H1 (cell line): ENCODE measurements around the gene CLPX. TPM values are rescaled to one million over a fixed set of nuclear protein-coding genes. Genes with fewer than 3 reads are reported as not detected.

Experiments
- CTCF ChIA-PET: fragments of 300-600 bp; sonication (Branson Sonifier 250); formaldehyde crosslinking; loops from one replicate; lab custom pipeline; 2021; ENCODE audit not compliant: partially characterized antibody; lab: Charles Lee
- POLR2A ChIA-PET: fragments of 300-600 bp; sonication (Branson Sonifier 250); formaldehyde crosslinking; loops from one replicate; lab custom pipeline; 2021; ENCODE audit warnings: inconsistent platforms; ENCODE audit not compliant: partially characterized antibody; lab: Charles Lee
- DNase-seq, 2 experiments: peaks; one replicate each; pipeline versions ENCODE4 v3.0.0 to v3.0.0-alpha.2; 2010 to 2022; ENCODE audit warnings: low spot score in 2 of 2, low read depth in 1 of 2, mixed read lengths in 1 of 2
- FAIRE-seq: peaks from 2 replicates; lab custom pipeline; 2011; peaks lifted over from hg19 to GRCh38; lab: Jason Lieb, UNC
- H2AFZ ChIP-seq: 2 replicates; pipeline ENCODE4 v1.8.1; 2012; ENCODE audit warnings: low read length, inconsistent platforms
- H2AK5ac ChIP-seq: 2 replicates; pipeline ENCODE4 v1.6.1; 2013; ENCODE audit warnings: low read depth, low read length
- H2BK120ac ChIP-seq: replicated peaks from 2 replicates; pipeline ENCODE3; 2013; ENCODE audit warnings: low read depth, low read length, inconsistent platforms
- H2BK12ac ChIP-seq: 2 replicates; pipeline ENCODE4 v1.6.1; 2013; ENCODE audit warnings: low read depth, low read length
- H2BK15ac ChIP-seq: 2 replicates; pipeline ENCODE4 v1.6.1; 2013; ENCODE audit warnings: low read length
- H2BK20ac ChIP-seq: 2 replicates; pipeline ENCODE4 v1.6.1; 2013; ENCODE audit warnings: low read length
- H2BK5ac ChIP-seq: 2 replicates; pipeline ENCODE4 v1.6.1; 2013; ENCODE audit warnings: low read depth, low read length
- H3K14ac ChIP-seq: 2 replicates; pipeline ENCODE4 v1.6.1; 2013; ENCODE audit warnings: inconsistent platforms; ENCODE audit not compliant: insufficient read length
- H3K18ac ChIP-seq: 2 replicates; pipeline ENCODE4 v1.6.1; 2013; ENCODE audit warnings: low read length; ENCODE audit errors: extremely low read depth
- H3K23ac ChIP-seq: 2 replicates; pipeline ENCODE4 v1.6.1; 2013; ENCODE audit warnings: inconsistent platforms; ENCODE audit not compliant: insufficient read length
- H3K23me2 ChIP-seq: 2 replicates; pipeline ENCODE4 v1.6.1; 2013; ENCODE audit warnings: low read depth, low read length
- H3K27ac ChIP-seq: 2 replicates; pipeline ENCODE4 v1.6.1; 2011; ENCODE audit warnings: low read depth, low read length, inconsistent platforms
- H3K27me3 ChIP-seq, 4 experiments: replicated peaks in 1 of 4; 1 replicate in 1 of 4; 2 replicates in 3 of 4; pipeline versions ENCODE4 v1.6.1 to v1.8.1; 2011 to 2013; ENCODE audit warnings: low read length in 3 of 4, mild to moderate bottlenecking in 3 of 4, inconsistent platforms in 2 of 4, mixed read lengths in 2 of 4, moderate library complexity in 1 of 4; ENCODE audit not compliant: control insufficient read depth in 3 of 4, insufficient read depth in 3 of 4; ENCODE audit errors: extremely low read depth in 1 of 4
- H3K36me3 ChIP-seq, 4 experiments: 2 replicates each; pipeline versions ENCODE4 v1.6.1 to v1.8.1; 2011 to 2013; ENCODE audit warnings: mild to moderate bottlenecking in 4 of 4, low read length in 3 of 4, moderate library complexity in 2 of 4, control low read depth in 1 of 4, inconsistent platforms in 1 of 4; ENCODE audit not compliant: insufficient read depth in 4 of 4, control insufficient read depth in 2 of 4
- H3K4ac ChIP-seq: replicated peaks from 2 replicates; pipeline ENCODE3; 2013; ENCODE audit warnings: low read length, low read depth, mixed read lengths, inconsistent platforms; ENCODE audit not compliant: insufficient read length
- H3K4me1 ChIP-seq, 4 experiments: replicated peaks in 1 of 4; 1 replicate in 1 of 4; 2 replicates in 3 of 4; pipeline versions ENCODE4 v1.6.1 to v1.8.1; 2011 to 2013; ENCODE audit warnings: low read length in 3 of 4, inconsistent platforms in 2 of 4, mixed read lengths in 1 of 4; ENCODE audit not compliant: insufficient read depth in 4 of 4, control insufficient read depth in 3 of 4
- H3K4me2 ChIP-seq, 2 experiments: 2 replicates each; pipeline versions ENCODE4 v1.6.1 to v1.8.1; 2011 to 2013; ENCODE audit warnings: low read depth in 2 of 2, low read length in 2 of 2, control low read depth in 1 of 2, inconsistent platforms in 1 of 2, mild to moderate bottlenecking in 1 of 2; ENCODE audit not compliant: insufficient read depth in 1 of 2
- H3K4me3 ChIP-seq, 4 experiments: fragments of 200-600, 300-600 bp in 1 of 4; sonication (generic), shearing (Covaris generic), sonication (Bioruptor Twin) in 1 of 4; 2 replicates each; pipeline versions ENCODE4 v1.5.1 to v1.8.1; 2011 to 2016; ENCODE audit warnings: low read length in 4 of 4, low read depth in 3 of 4, control low read depth in 2 of 4, inconsistent platforms in 2 of 4, mild to moderate bottlenecking in 2 of 4, mixed read lengths in 1 of 4, moderate library complexity in 1 of 4; ENCODE audit not compliant: insufficient read depth in 2 of 4; ENCODE audit errors: extremely low read depth in 1 of 4
- H3K56ac ChIP-seq: replicated peaks from 2 replicates; pipeline ENCODE3; 2013; ENCODE audit warnings: low read depth, mild to moderate bottlenecking, mixed read lengths, low read length, inconsistent platforms; ENCODE audit not compliant: insufficient read length
- H3K79me1 ChIP-seq: 2 replicates; pipeline ENCODE4 v1.6.1; 2013; ENCODE audit warnings: low read depth, low read length, control low read depth
- H3K79me2 ChIP-seq, 2 experiments: 2 replicates each; pipeline versions ENCODE4 v1.6.1 to v1.8.1; 2012 to 2013; ENCODE audit warnings: low read length in 2 of 2, mild to moderate bottlenecking in 2 of 2, inconsistent platforms in 1 of 2; ENCODE audit not compliant: insufficient read depth in 2 of 2, control insufficient read depth in 1 of 2
- H3K9ac ChIP-seq, 4 experiments: replicated peaks in 1 of 4; 1 replicate in 1 of 4; 2 replicates in 3 of 4; pipeline versions ENCODE4 v1.6.1 to v1.8.1; 2011 to 2013; ENCODE audit warnings: low read depth in 3 of 4, low read length in 3 of 4, control low read depth in 2 of 4, mild to moderate bottlenecking in 2 of 4, moderate library complexity in 2 of 4, inconsistent platforms in 1 of 4; ENCODE audit errors: extremely low read depth in 1 of 4
- H3K9me3 ChIP-seq, 2 experiments: 2 replicates each; pipeline versions ENCODE4 v1.6.1 to v1.8.1; 2012 to 2013; ENCODE audit warnings: mild to moderate bottlenecking in 2 of 2, moderate library complexity in 2 of 2, control low read depth in 1 of 2, inconsistent platforms in 1 of 2, low read depth in 1 of 2, low read length in 1 of 2, mixed read lengths in 1 of 2; ENCODE audit not compliant: insufficient read depth in 2 of 2
- H4K20me1 ChIP-seq, 2 experiments: replicated peaks in 1 of 2; 2 replicates each; pipeline versions ENCODE3 to v1.8.1; 2011 to 2013; ENCODE audit warnings: inconsistent platforms in 2 of 2, low read length in 2 of 2, mild to moderate bottlenecking in 1 of 2; ENCODE audit not compliant: insufficient read depth in 2 of 2, control insufficient read depth in 1 of 2
- H4K5ac ChIP-seq: 2 replicates; pipeline ENCODE4 v1.6.1; 2013; ENCODE audit warnings: low read length, low read depth, mixed read lengths, inconsistent platforms; ENCODE audit not compliant: insufficient read length
- H4K8ac ChIP-seq: 2 replicates; pipeline ENCODE4 v1.8.0; 2013; ENCODE audit warnings: mild to moderate bottlenecking, moderate library complexity, low read length, inconsistent platforms; ENCODE audit not compliant: insufficient read depth; ENCODE audit errors: extremely low read depth
- H4K91ac ChIP-seq: replicated peaks from 2 replicates; pipeline ENCODE3; 2013; ENCODE audit warnings: low read length, mixed read lengths, inconsistent platforms; ENCODE audit not compliant: insufficient read length
- CREB1 ChIP-seq: IDR thresholded peaks from 2 replicates; pipeline ENCODE4 v1.6.1; 2012; ENCODE audit warnings: inconsistent platforms
- SUZ12 ChIP-seq: fragments of 200-600 bp; sonication (generic); IDR thresholded peaks from 2 replicates; pipeline ENCODE4 v1.6.1; 2012; ENCODE audit warnings: mild to moderate bottlenecking, inconsistent platforms, low read length, moderate library complexity, mixed read lengths
- WGBS, 2 experiments: shearing (Covaris generic) in 1 of 2; methylation state at CpG; one replicate each; pipeline versions ENCODE4 v1.1.6 to v1.1.7; 2013 to 2015; ENCODE audit warnings: low lambda C conversion rate in 2 of 2, mixed read lengths in 2 of 2, inconsistent platforms in 1 of 2, low coverage in 1 of 2, missing lambda C conversion rate in 1 of 2; ENCODE audit not compliant: insufficient replicate concordance in 2 of 2, insufficient coverage in 1 of 2, insufficient read length in 1 of 2; ENCODE audit errors: extremely low coverage in 1 of 2, missing lambda C conversion rate in 1 of 2; 5-methylcytosine and 5-hydroxymethylcytosine counted together
- polyA plus RNA-seq, 7 experiments: library from polyadenylated mRNA; depleted of rRNA in 3 of 7; stranded (reverse) in 5 of 7; unstranded in 2 of 7; fragments of >200 nt in 5 of 7; fragments of 200-250 nt in 2 of 7; gene quantifications; 1 replicate in 5 of 7; 2 replicates in 1 of 7; 4 replicates in 1 of 7; pipeline versions ENCODE4 v1.2.1 to v1.2.3, GENCODE V29; 2011 to 2013; ENCODE audit warnings: missing spikeins in 2 of 7, mixed read lengths in 2 of 7
- total RNA-seq: library from RNA; stranded (reverse); fragmentation: NEBNext Ultra II Directional; extraction: Animal tissue kit (Norgen Biotek cat#: 25700); gene quantifications from 2 replicates; pipeline ENCODE4 v1.2.1, GENCODE V29; 2021

Gene CLPX
- total and polyA plus RNA-seq, 2 of the 8 experiments (the other 6 are each of a cell fraction or from before 2014, with no cell fraction given), result 10.5 to 53.6 TPM

DNA sequence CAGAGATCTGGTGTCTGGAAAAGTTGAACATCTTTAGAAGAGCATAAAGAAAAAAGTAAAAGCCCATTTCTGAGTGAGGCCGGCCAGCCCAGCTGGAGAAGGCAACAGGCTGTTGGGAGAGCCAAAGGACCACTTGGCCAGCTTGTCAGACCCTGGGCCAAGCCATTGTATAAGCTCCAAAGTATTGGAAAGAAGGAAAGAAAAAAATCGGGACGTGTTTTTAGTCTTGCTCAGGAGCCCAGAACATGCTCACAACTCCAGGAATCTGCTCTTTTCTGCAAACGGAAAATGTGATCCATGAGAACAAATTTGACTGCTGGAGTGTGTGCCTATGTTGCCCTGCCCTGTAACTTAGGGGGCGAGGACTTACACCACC, 10.4 kb upstream of the CLPX start:
- Histone ChIP-seq H2BK20ac (no peak overlapping the region), H3K79me2 (no peaks in the 10 kb centered on the region), H4K5ac (no peak overlapping the region), H2BK12ac (no peak overlapping the region), H3K4me3 (no peak overlapping the region), H2AFZ (peak overlapping the region; percentile 38; the same call in 1 of the 2 replicates), H3K4ac (no peak overlapping the region), H3K9me3 (peaks cover 3 to 5% of the 10 kb centered on the region in 2 experiments; a peak in 1 of 4 replicates), H3K27me3 (no peaks in the 10 kb centered on the region), H4K20me1 (no peaks in the 10 kb centered on the region), H3K56ac (no peak overlapping the region), H3K18ac (no peak overlapping the region), H2BK5ac (no peak overlapping the region), H3K4me1 (0 out of 7 replicates have a peak, but pooled peaks cover 0 to 2% (median 0%) of the 10 kb centered on the region in 4 experiments), H3K4me2 (no peak overlapping the region), H3K9ac (no peak overlapping the region), H4K8ac (no peak overlapping the region), H2AK5ac (no peak overlapping the region), H3K23me2 (no peaks in the 10 kb centered on the region), H3K36me3 (no peaks in the 10 kb centered on the region), H2BK120ac (no peak overlapping the region), H4K91ac (no peak overlapping the region), H3K14ac (no peak overlapping the region), H2BK15ac (no peak overlapping the region), H3K27ac (no peak overlapping the region), H3K79me1 (no peaks in the 10 kb centered on the region), H3K23ac (no peak overlapping the region)
- DNase-seq (no peak), FAIRE-seq (no peak)
- ChIA-PET CTCF (interaction anchor here (0.7 to 11.8 kb wide), 14 partner anchors 9 to 109 kb away, joined by 3 to 123 read pairs (median 4); partner anchors contain the start of gene CILP), POLR2A (interaction anchor here (1.2 to 2.3 kb wide), 3 partner anchors 10 to 101 kb away, joined by 3 to 7 read pairs (median 4); partner anchors contain the start of gene CLPX)
- no peak for TF ChIP-seq SUZ12
- no peak for TF ChIP-seq CREB1
- 82% methylated on average over 5 of the region's 5 CpGs; no CpG with 5 or more reads in 1 of the 2 experiments for WGBS, 2 experiments
